ENCODE data around the gene AGER. TPM values are rescaled to one million over a fixed set of nuclear protein-coding genes. Genes with fewer than 3 reads are reported as not detected.

Gene AGER
- total and polyA plus RNA-seq, 9 of the 15 experiments (the other 6 are each of a cell fraction or from before 2014, with no cell fraction given), result 1.2 to 11.5 (median 4.1) TPM

GRCh38 chr6:32146287-32146686, 37.8 kb downstream of the AGER start:
- Histone ChIP-seq H3K79me2 (ENCODE audit: control insufficient read depth, insufficient read depth, low read length) (no peaks in the 10 kb centered on the region), H3K9ac (ENCODE audit: insufficient read depth in 1 of 2, low read depth in 2 of 2, low read length in 2 of 2) (no peak overlapping the region), H3K9me1 (ENCODE audit: control insufficient read depth, insufficient read depth, low read length) (no peaks in the 10 kb centered on the region), H3K36me3 (ENCODE audit: control insufficient read depth, insufficient read depth, low read length) (no peaks in the 10 kb centered on the region), H3K4me3 (no peak overlapping the region), H2AFZ (ENCODE audit: low read depth, low read length) (0 out of 2 replicates have a peak overlapping the region, but pooled peaks have one; percentile 3), H3K4me2 (ENCODE audit: insufficient read depth, low read length) (no peak overlapping the region), H3K27ac (ENCODE audit: extremely low read depth, low read depth, low read length) (no peak overlapping the region), H3K4me1 (replicated peaks in 1 of 2; ENCODE audit: control insufficient read depth in 2 of 2, insufficient read depth in 2 of 2, low read length in 2 of 2) (peaks cover 9 to 19% of the 10 kb centered on the region in 2 experiments), H4K20me1 (replicated peaks; ENCODE audit: control insufficient read depth, insufficient read depth, low read length) (no peaks in the 10 kb centered on the region), H3K9me3 (replicated peaks; ENCODE audit: control insufficient read depth, insufficient read depth, low read depth, low read length) (no peaks in the 10 kb centered on the region), H3K27me3 (ENCODE audit: control insufficient read depth in 2 of 2, insufficient read depth in 2 of 2, low read length in 2 of 2) (no peaks in the 10 kb centered on the region)
- in situ Hi-C loops (cut with MboI), result no loop called here
- intact Hi-C loops (cut with micrococcal nuclease), result no loop called here
- ATAC-seq (no peak), FAIRE-seq (no peak), DNase-seq (ENCODE audit: extremely low read depth in 1 of 4, low spot score in 3 of 4) (no peak)
- 20% methylated on average over 1 of the region's 1 CpG for WGBS (ENCODE audit: insufficient coverage, low coverage, missing lambda C conversion rate)
- CTCF ChIA-PET (ENCODE audit: low intra/inter-chr PET ratio), result no interaction called here
- POLR2A ChIA-PET, result interaction anchor here (0.9 to 1.6 kb wide), 2 partner anchors 15 to 30 kb away, joined by 3 to 4 read pairs; no protein-coding TSS in a partner anchor
- BruUV-seq (replicated peaks), result no TSS peak
- TF ChIP-seq JUN (IDR thresholded peaks at IDR 0.05; ENCODE audit: borderline replicate concordance, low read depth, low read length) (0 out of 2 replicates have a peak, but pooled peaks have one; percentile 38), JUN (CRISPR knock-in tag; IDR thresholded peaks at IDR 0.05; ENCODE audit: borderline replicate concordance) (no peak), JUND (IDR thresholded peaks at IDR 0.05; ENCODE audit: borderline replicate concordance, low read depth, low read length) (peak; percentile 38; the same call in 1 of the 2 replicates), JUND (tag; IDR thresholded peaks at IDR 0.05; ENCODE audit: borderline replicate concordance, low read depth, low read length) (no peak; the same call in 2 of the 3 replicates), CEBPB (tag; IDR thresholded peaks at IDR 0.05) (peak; percentile 70), MIER1 (IDR thresholded peaks at IDR 0.05; ENCODE audit: low read depth) (no peak), ATF7 (IDR thresholded peaks at IDR 0.05) (peak; percentile 64), TRIM24 (IDR thresholded peaks at IDR 0.05) (peak; percentile 40 to 43; a peak in 1 of 4 replicates), ATF4 (CRISPR knock-in tag; IDR thresholded peaks at IDR 0.05) (peak; percentile 72), POLR2AphosphoS2 (IDR thresholded peaks at IDR 0.05; ENCODE audit: low read length) (no peak), AFF1 (IDR thresholded peaks at IDR 0.05; ENCODE audit: low read depth in 1 of 2, partially characterized antibody in 2 of 2) (peak in 1 of 2 experiments; percentile 11), CEBPG (CRISPR knock-in tag; IDR thresholded peaks at IDR 0.05) (peak; percentile 60; the same call in 1 of the 2 replicates), CEBPG (tag; conservative IDR thresholded peaks at IDR 0.05 in 1 of 2, IDR thresholded peaks at IDR 0.05 in 1 of 2) (peak; percentile 93 to 96), GABPA (tag; conservative IDR thresholded peaks at IDR 0.05; ENCODE audit: low read depth) (0 out of 2 replicates have a peak, but pooled peaks have one; percentile 3), TOE1 (IDR thresholded peaks at IDR 0.05; ENCODE audit: borderline replicate concordance) (no peak), TOE1 (CRISPR knock-in tag; IDR thresholded peaks at IDR 0.05; ENCODE audit: borderline replicate concordance, low read depth) (no peak), SMARCA4 (IDR thresholded peaks at IDR 0.05) (0 out of 2 replicates have a peak, but pooled peaks have one; percentile 28)
